ENCODE measurements around the gene CORO2A.

DNA sequence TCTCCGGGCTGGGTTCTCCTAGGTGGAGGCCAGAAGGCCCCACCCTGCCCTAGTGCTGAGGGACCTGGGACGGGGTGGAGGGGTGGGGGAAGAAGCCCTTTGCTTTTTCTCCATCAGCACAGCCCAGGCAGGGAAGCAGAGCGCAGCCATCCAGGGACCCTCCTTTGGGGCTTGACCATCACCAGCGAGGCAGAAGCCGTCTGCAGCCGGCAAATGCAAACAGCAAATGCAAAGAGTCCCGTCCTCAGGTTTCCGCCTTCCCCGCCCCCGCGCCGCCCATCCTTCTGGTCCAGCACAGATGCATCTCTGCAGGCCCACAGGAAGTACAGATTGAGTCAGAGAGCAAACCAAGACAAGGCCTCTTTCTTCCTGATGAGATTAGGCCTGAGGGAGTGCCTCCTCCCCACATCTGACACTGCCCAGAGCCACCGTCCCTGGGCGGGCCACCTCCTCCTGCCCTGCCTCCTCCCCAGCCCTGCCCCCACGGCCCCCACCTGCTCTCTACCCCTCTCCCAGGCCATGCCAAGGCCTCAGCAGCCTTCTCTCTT, 23.4 kb downstream of the CORO2A start:
- TF ChIP-seq POLR2A (IDR thresholded peaks at IDR 0.05): no peak
- TF ChIP-seq, protein P1, sequence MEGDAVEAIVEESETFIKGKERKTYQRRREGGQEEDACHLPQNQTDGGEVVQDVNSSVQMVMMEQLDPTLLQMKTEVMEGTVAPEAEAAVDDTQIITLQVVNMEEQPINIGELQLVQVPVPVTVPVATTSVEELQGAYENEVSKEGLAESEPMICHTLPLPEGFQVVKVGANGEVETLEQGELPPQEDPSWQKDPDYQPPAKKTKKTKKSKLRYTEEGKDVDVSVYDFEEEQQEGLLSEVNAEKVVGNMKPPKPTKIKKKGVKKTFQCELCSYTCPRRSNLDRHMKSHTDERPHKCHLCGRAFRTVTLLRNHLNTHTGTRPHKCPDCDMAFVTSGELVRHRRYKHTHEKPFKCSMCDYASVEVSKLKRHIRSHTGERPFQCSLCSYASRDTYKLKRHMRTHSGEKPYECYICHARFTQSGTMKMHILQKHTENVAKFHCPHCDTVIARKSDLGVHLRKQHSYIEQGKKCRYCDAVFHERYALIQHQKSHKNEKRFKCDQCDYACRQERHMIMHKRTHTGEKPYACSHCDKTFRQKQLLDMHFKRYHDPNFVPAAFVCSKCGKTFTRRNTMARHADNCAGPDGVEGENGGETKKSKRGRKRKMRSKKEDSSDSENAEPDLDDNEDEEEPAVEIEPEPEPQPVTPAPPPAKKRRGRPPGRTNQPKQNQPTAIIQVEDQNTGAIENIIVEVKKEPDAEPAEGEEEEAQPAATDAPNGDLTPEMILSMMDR (IDR thresholded peaks at IDR 0.05): no peak
